ENCODE data around the gene TNIK.

The TNIK gene

GRCh38 chr3:171441381-171441780 lies 18.8 kb downstream of the TNIK start:
- Histone ChIP-seq H3K27me3 (no peaks in the 10 kb centered on the region), H3K4me3 (ENCODE audit: low read depth, low read length) (no peak overlapping the region), H3K4me1 (0 out of 2 replicates have a peak, but pooled peaks cover 3% of the 10 kb centered on the region), H3K36me3 (no peaks in the 10 kb centered on the region), H3K9me3 (no peaks in the 10 kb centered on the region)
- no peak for DNase-seq
- TF ChIP-seq CTCF (IDR thresholded peaks at IDR 0.05; ENCODE audit: low read depth, low read length), result no peak

GRCh38 chr3:171439996-171440395 lies 20.2 kb downstream of the TNIK start:
- Histone ChIP-seq H3K36me3 (no peaks in the 10 kb centered on the region), H3K4me1 (no peaks in the 10 kb centered on the region), H3K4me3 (ENCODE audit: low read depth, low read length) (no peak overlapping the region), H3K9me3 (no peaks in the 10 kb centered on the region), H3K27me3 (no peaks in the 10 kb centered on the region)
- DNase-seq, result no peak
- no peak for TF ChIP-seq CTCF (IDR thresholded peaks at IDR 0.05; ENCODE audit: low read depth, low read length)

- TF ChIP-seq CTCF (IDR thresholded peaks at IDR 0.05; ENCODE audit: low read depth, low read length), result no peak
- DNase-seq, result no peak
- Histone ChIP-seq H3K9me3 (no peaks in the 10 kb centered on the region), H3K36me3 (no peaks in the 10 kb centered on the region), H3K4me3 (ENCODE audit: low read depth, low read length) (no peak overlapping the region), H3K4me1 (peaks cover 5% of the 10 kb centered on the region), H3K27me3 (no peaks in the 10 kb centered on the region)
These were observed 23.0 kb downstream of the TNIK start for GRCh38 chr3:171437115-171437756.

GRCh38 chr3:171436380-171436779 lies 23.8 kb downstream of the TNIK start:
- no peak for TF ChIP-seq CTCF (IDR thresholded peaks at IDR 0.05; ENCODE audit: low read depth, low read length)
- no peaks in the 10 kb centered on the region for H3K27me3 ChIP-seq
- DNase-seq, result no peak
- peaks cover 5% of the 10 kb centered on the region for H3K4me1 ChIP-seq
- no peak overlapping the region for H3K4me3 ChIP-seq (ENCODE audit: low read depth, low read length)
- H3K9me3 ChIP-seq, result no peaks in the 10 kb centered on the region
- no peaks in the 10 kb centered on the region for H3K36me3 ChIP-seq

- no peak for TF ChIP-seq CTCF (IDR thresholded peaks at IDR 0.05; ENCODE audit: low read depth, low read length)
- Histone ChIP-seq H3K4me1 (peaks cover 5% of the 10 kb centered on the region), H3K27me3 (no peaks in the 10 kb centered on the region), H3K9me3 (no peaks in the 10 kb centered on the region), H3K4me3 (ENCODE audit: low read depth, low read length) (no peak overlapping the region), H3K36me3 (no peaks in the 10 kb centered on the region)
- no peak for DNase-seq
These were observed 24.4 kb downstream of the TNIK start for GRCh38 chr3:171435757-171436156.

GRCh38 chr3:171435143-171435542 lies 25.1 kb downstream of the TNIK start:
- Histone ChIP-seq H3K9me3 (no peaks in the 10 kb centered on the region), H3K27me3 (no peaks in the 10 kb centered on the region), H3K4me1 (peaks cover 5% of the 10 kb centered on the region), H3K36me3 (no peaks in the 10 kb centered on the region), H3K4me3 (ENCODE audit: low read depth, low read length) (no peak overlapping the region)
- no peak for TF ChIP-seq CTCF (IDR thresholded peaks at IDR 0.05; ENCODE audit: low read depth, low read length)
- DNase-seq, result no peak
